ENCODE data around the gene CCDC107. TPM values are rescaled to one million over a fixed set of nuclear protein-coding genes. Genes with fewer than 3 reads are reported as not detected.

CCDC107 gene
- total and polyA plus RNA-seq, 9 of the 15 experiments (the other 6 are each of a cell fraction or from before 2014, with no cell fraction given), result 0.35 to 11.3 (median 6.9) TPM; not detected in 1

GRCh38 chr9:35618854-35619799 is 39.0 kb upstream of the CCDC107 start:
- peaks cover 3 to 27% of the 10 kb centered on the region in 2 experiments; a peak in 3 of 5 replicates for H3K27me3 ChIP-seq (ENCODE audit: control insufficient read depth in 2 of 2, insufficient read depth in 2 of 2, low read length in 2 of 2)
- ChIA-PET CTCF (ENCODE audit: low intra/inter-chr PET ratio) (no interaction called here), POLR2A (interaction anchor here (1.4 kb wide), 1 partner anchor 16 kb away, joined by 3 read pairs; no protein-coding TSS in a partner anchor)
- no peaks in the 10 kb centered on the region for H3K79me2 ChIP-seq (ENCODE audit: control insufficient read depth, insufficient read depth, low read length)
- intact Hi-C loops (cut with micrococcal nuclease), result no loop called here
- no peak for ATAC-seq
- WGBS (ENCODE audit: insufficient coverage, low coverage, missing lambda C conversion rate), result 63% methylated on average over 4 of the region's 17 CpGs
- FAIRE-seq, result no peak
- in situ Hi-C loops (cut with MboI), result no loop called here
- H3K9me1 ChIP-seq (ENCODE audit: control insufficient read depth, insufficient read depth, low read length), result no peaks in the 10 kb centered on the region
- no TSS peak for BruUV-seq (replicated peaks)
- no peak overlapping the region for H3K4me3 ChIP-seq
- no peak for DNase-seq (ENCODE audit: extremely low read depth in 1 of 4, low spot score in 3 of 4)
- peaks cover 5 to 24% of the 10 kb centered on the region in 2 experiments; a peak in 3 of 5 replicates for H3K4me1 ChIP-seq (replicated peaks in 1 of 2; ENCODE audit: control insufficient read depth in 2 of 2, insufficient read depth in 2 of 2, low read length in 2 of 2)
- H2AFZ ChIP-seq (ENCODE audit: low read depth, low read length), result no peak overlapping the region
- no peaks in the 10 kb centered on the region for H4K20me1 ChIP-seq (replicated peaks; ENCODE audit: control insufficient read depth, insufficient read depth, low read length)
- H3K9ac ChIP-seq (ENCODE audit: insufficient read depth in 1 of 2, low read depth in 2 of 2, low read length in 2 of 2), result peak overlapping the region in 1 of 2 experiments; percentile 17; a peak in 1 of 4 replicates
- no peak overlapping the region for H3K27ac ChIP-seq (ENCODE audit: extremely low read depth, low read depth, low read length)
- no peak overlapping the region for H3K4me2 ChIP-seq (ENCODE audit: insufficient read depth, low read length)
- no peaks in the 10 kb centered on the region for H3K9me3 ChIP-seq (replicated peaks; ENCODE audit: control insufficient read depth, insufficient read depth, low read depth, low read length)
- H3K36me3 ChIP-seq (ENCODE audit: control insufficient read depth, insufficient read depth, low read length), result no peaks in the 10 kb centered on the region
- TF ChIP-seq MGA (IDR thresholded peaks at IDR 0.05) (no peak), ZFP36 (IDR thresholded peaks at IDR 0.05; ENCODE audit: low read depth, low read length, partially characterized antibody) (peak; percentile 59), MBD2 (IDR thresholded peaks at IDR 0.05; ENCODE audit: borderline replicate concordance, low read depth) (no peak), THRB (CRISPR knock-in tag; conservative IDR thresholded peaks at IDR 0.05) (no peak), ZNF583 (CRISPR knock-in tag; IDR thresholded peaks at IDR 0.05) (no peak)

Data from K562 (cell line).